GM10248 (cell line): ENCODE data around the gene WLS.

Experiments
- CTCF ChIA-PET: fragments of 300-600 bp; sonication (Branson Sonifier 250); formaldehyde crosslinking; extraction: SDS; loops from one replicate; lab custom pipeline; 2021; ENCODE audit warnings: antibody characterized with exemption; lab: Yijun Ruan, JAX
- POLR2A ChIA-PET: fragments of 350-650 bp; sonication (Branson Sonifier 250); formaldehyde crosslinking; extraction: SDS; loops from one replicate; lab custom pipeline; 2020; ENCODE audit warnings: antibody characterized with exemption; lab: Yijun Ruan, JAX
- DNase-seq: peaks from one replicate; pipeline ENCODE4 v3.0.0; 2012; ENCODE audit errors: extremely low spot score
- TF ChIP-seq, protein P1 (sequence below): IDR thresholded peaks from 2 replicates; pipeline ENCODE4 v1.5.1; 2012; ENCODE audit warnings: mild to moderate bottlenecking, low read depth; ENCODE audit errors: extremely low read depth, missing control alignments, control extremely low read depth

The WLS gene

DNA sequence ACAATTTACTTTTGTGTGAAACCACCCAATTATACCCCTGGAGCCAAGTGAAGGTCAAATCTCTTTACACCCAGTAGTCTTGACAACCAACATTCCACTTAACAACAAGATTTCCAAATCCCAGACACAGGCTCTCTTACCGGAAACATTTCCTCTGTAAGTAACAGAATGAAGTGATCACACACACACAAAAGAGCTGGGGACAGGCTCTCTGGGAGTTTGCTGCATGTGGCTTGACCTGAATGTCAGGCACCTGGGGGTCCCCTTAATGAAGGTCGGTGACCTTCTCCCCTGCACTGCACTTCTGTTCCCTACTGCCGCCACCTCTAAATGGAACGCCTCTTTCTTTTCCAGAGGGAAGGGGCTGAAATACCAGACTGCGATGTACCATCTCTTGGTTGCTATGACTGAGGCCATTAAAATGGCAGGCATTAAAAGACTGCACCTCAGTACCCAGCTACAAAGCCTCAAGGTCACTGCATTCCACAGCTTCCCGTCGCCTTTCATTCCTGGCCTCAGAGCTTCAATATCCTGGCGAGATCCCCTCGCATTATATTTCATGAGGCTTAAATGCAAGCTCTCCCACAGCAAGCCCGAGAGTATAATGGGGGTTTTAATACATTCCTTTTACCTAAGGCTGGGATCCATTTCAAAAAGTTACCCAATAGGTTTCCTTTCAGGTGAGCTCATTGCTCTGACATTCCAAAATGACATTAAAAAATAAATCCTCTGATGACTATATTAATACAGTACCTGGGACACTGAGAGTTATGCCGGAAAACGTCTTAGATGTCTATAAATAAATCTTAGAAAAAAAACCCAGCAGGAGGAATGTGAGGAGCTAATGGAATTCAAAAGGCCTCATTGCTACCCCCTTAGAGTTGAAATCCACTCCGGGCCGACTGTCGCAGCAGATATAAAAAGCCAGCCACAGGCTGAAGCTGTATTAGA is 91.0 kb downstream of the WLS start:
- no peak for DNase-seq
- TF ChIP-seq, protein P1, sequence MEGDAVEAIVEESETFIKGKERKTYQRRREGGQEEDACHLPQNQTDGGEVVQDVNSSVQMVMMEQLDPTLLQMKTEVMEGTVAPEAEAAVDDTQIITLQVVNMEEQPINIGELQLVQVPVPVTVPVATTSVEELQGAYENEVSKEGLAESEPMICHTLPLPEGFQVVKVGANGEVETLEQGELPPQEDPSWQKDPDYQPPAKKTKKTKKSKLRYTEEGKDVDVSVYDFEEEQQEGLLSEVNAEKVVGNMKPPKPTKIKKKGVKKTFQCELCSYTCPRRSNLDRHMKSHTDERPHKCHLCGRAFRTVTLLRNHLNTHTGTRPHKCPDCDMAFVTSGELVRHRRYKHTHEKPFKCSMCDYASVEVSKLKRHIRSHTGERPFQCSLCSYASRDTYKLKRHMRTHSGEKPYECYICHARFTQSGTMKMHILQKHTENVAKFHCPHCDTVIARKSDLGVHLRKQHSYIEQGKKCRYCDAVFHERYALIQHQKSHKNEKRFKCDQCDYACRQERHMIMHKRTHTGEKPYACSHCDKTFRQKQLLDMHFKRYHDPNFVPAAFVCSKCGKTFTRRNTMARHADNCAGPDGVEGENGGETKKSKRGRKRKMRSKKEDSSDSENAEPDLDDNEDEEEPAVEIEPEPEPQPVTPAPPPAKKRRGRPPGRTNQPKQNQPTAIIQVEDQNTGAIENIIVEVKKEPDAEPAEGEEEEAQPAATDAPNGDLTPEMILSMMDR: no peak
- CTCF ChIA-PET: interaction anchor here (0.9 to 2.4 kb wide), 4 partner anchors 11 to 201 kb away, joined by 3 to 11 read pairs (median 4); no protein-coding TSS in a partner anchor
- POLR2A ChIA-PET: no interaction called here

DNA sequence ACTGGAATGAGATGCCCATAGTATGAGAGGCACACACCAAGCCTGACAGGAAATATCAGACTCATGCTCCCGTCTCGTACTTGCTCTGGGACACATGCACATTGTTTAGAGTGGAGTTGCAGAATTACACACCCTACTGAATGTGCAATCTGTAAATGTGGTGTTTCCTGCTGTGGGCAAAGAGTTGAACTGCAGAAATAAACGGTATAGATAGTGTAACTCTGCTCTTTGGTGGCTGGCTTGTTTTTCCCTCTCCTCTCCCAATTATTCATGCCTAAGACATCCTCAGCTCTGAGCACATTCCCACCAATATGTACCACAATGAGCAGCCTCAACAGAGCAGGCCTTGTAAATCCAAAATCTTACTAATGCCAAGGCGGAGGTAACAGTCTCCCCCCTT is 91.8 kb downstream of the WLS start:
- CTCF ChIA-PET: interaction anchor here (2.3 kb wide), 1 partner anchor 12 kb away, joined by 4 read pairs; no protein-coding TSS in a partner anchor
- TF ChIP-seq, protein P1: no peak
- DNase-seq: no peak
- POLR2A ChIA-PET: no interaction called here

DNA sequence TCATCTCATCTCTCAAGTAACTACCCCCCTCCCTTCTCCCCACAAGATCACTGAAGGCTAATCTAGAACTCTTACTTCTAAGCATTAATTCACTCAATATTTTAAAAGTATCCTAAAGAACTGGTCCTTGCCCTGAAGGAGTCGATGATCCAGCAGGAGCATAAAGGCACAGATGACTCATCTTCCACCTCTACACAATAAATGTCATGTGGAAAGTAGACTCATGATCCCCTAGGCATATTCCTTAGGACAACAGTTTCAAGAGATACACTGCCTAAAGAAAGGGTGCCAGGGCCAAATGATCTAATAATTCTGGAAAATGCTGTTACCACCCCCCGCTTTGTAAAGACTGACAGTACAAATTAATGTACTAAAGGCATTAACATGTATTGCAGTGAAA is 96.1 kb downstream of the WLS start:
- DNase-seq: no peak
- CTCF ChIA-PET: no interaction called here
- TF ChIP-seq, protein P1: no peak
- POLR2A ChIA-PET: no interaction called here

DNA sequence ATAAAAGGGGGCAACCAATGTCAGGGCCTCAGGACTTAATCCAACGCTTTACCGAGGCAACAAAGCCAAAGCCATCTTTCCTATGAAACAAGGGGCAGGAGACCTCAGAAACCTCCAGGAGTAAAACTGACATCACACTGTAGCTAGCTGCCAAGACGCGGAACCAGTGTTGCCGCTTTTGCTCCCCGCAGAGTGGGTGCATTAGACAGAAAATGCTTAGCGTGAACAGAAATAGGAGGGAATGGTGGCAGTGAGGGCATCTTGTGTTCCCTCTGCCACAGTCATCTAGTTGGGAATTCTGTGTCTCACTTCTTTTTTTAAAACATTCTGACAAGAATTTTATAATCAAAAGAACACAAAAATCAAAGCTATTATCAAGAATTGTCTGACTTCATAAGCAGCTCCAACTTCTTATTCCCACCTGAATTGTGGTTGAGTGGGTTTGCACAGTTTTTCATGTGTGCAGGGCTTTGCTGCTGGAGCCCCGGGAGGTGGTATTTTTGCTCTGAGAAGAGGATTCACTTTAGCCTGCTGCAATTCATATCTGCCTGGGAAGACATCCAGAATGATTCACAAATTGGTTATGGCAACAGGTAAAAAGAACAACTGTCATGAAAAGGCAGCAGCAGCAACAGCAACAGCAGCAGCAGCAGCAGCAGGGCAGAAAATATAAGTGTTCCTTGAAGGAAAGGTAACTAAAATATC is 99.7 kb downstream of the WLS start:
- POLR2A ChIA-PET: no interaction called here
- no peak for DNase-seq
- TF ChIP-seq, protein P1: no peak
- CTCF ChIA-PET: interaction anchor here (1.8 to 3.4 kb wide), 3 partner anchors 12 to 17 kb away, joined by 5 to 13 read pairs (median 5); no protein-coding TSS in a partner anchor

DNA sequence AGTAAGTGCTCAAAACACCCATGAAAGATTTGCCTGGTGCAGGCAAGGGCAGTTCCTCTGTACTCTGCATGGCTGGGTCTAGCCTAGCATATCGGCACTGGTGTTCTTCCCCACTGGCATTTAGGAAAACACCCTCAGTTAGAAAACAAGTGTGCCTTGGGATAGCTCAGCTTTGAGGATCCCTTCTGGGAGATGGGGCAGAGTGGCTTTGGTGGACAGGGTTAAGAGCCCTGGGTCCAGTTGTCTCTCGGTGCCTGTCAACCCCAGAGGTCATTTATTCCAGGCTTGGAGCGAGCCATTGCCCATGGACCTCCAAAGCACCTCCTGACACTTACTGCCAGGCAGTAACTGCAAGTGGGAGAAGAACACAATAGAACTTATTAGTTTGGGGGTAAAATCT is 101.1 kb downstream of the WLS start:
- POLR2A ChIA-PET: no interaction called here
- CTCF ChIA-PET: interaction anchor here (2.6 to 2.8 kb wide), 2 partner anchors 11 to 15 kb away, joined by 11 to 21 read pairs; no protein-coding TSS in a partner anchor
- DNase-seq: no peak
- TF ChIP-seq, protein P1: no peak

DNA sequence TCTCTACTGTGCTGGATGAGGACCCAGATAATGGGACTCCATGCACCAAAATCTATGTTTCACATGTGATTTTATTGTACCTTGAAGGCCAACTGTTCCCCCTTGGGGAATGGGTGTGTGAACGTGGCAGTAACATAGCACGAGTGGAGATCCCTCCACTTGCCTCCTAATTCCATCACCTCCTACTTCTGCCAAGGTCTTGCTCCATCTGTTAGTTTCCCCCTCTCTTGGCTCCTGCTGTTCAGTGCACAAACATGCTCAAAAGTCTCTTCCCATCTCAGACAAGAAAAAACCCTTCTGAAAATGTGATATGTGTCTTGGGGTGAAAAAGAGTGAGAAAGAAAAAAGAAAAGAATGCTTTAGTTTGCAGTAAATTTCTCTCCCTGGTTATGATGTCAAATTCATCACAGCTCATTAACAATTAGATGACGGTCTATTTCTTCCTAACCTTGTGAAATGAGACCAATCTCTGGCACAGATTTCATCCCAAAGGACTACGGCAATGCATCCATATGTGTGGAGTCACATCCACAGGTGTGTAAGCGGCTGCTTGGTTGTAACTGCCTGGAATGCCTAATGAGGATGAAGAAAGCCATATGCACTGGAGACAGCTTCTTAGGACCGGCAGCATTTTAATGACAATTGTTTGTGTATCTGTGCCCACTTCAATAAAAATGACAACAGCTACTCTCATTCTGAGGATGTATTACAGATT is 102.6 kb downstream of the WLS start:
- ChIA-PET CTCF (interaction anchor here (1.0 to 2.8 kb wide), 4 partner anchors 8 to 213 kb away, joined by 3 to 21 read pairs (median 8); no protein-coding TSS in a partner anchor), POLR2A (no interaction called here)
- TF ChIP-seq, protein P1: no peak
- DNase-seq: no peak
